Pancreas (tissue), 10 donors: ENCODE measurements around the gene NUAK1. TPM values are rescaled to one million over a fixed set of nuclear protein-coding genes. Genes with fewer than 3 reads are reported as not detected.

Source experiments
- ATAC-seq, 4 donors: fragments of 200-7000 bp; cut with Tn5 transposase; one replicate each; pipeline versions ENCODE4 v1.8.0 to v1.9.1; 2020; ENCODE audit warnings: mild to moderate bottlenecking in 4 of 4, moderate library complexity in 4 of 4
- DNase-seq, 6 donors: peaks; one replicate each; pipeline ENCODE4 v3.0.0-alpha.2; 2020
- FAIRE-seq: peaks from 2 replicates; lab custom pipeline; 2012; peaks lifted over from hg19 to GRCh38; lab: Jason Lieb, UNC
- H3K27ac ChIP-seq, 4 donors: fragments of 200-600 bp; sonication (generic); 1 replicate in 3 of 4; 2 replicates in 1 of 4; pipeline versions ENCODE4 v1.5.0 to v1.8.0; 2020
- H3K27me3 ChIP-seq, 4 donors: fragments of 200-600 bp; one replicate each; pipeline ENCODE4 v1.8.0; 2021
- H3K36me3 ChIP-seq, 3 donors: fragments of 200-600 bp; sonication (generic) in 1 of 3; one replicate each; pipeline versions ENCODE4 v1.5.0 to v1.8.0; 2020 to 2021
- H3K4me1 ChIP-seq, 3 donors: fragments of 200-600 bp; one replicate each; pipeline ENCODE4 v1.8.0; 2021
- H3K4me3 ChIP-seq, 4 donors: fragments of 200-600 bp; sonication (generic) in 2 of 4; one replicate each; pipeline versions ENCODE4 v1.5.0 to v1.8.0; 2020 to 2021
- H3K9me3 ChIP-seq, 4 donors: fragments of 200-600 bp; one replicate each; pipeline ENCODE4 v1.8.0; 2021
- WGBS, 2 donors: extraction: QIAGEN DNeasy Blood & Tissue Kit; methylation state at CpG; one replicate each; pipeline ENCODE4 v1.1.7; 2013; 5-methylcytosine and 5-hydroxymethylcytosine counted together
- intact Hi-C, 3 donors: fragments of 100-400 bp; cut with DNase I; formaldehyde crosslinking; loops; one replicate each; pipeline versions ENCODE4 v1.11.1 to v1.14.2; 2022
- polyA plus RNA-seq, 2 donors: library from polyadenylated mRNA; stranded (reverse); fragments of 200-250 nt; gene quantifications; one replicate each; pipeline ENCODE4 v1.2.3, GENCODE V29; 2013
- total RNA-seq, 6 donors: library from RNA; stranded (reverse); fragmentation: NEBNext Ultra II Directional in 4 of 6; extraction: Animal tissue kit (Norgen Biotek cat#: 25700) in 4 of 6; gene quantifications; one replicate each; pipeline versions ENCODE4 v1.2.1 to v1.2.4, GENCODE V29; 2021 to 2023
- TF ChIP-seq, protein P1 (sequence below), 4 donors: fragments of 200-600 bp; sonication (generic) in 3 of 4; IDR thresholded peaks; one replicate each; pipeline versions ENCODE4 v1.5.0 to v1.8.0; 2021; ENCODE audit warnings: antibody characterized with exemption in 4 of 4
- donor health status: healthy with polysubstance abuse.
- donor health status: DM: no; HTN: no; CAD: no; lungs with moderate emphysema.
- donor health status: DM: no; HTN: no; CAD: no.
- donor health status: control.
- donor health status: control.
- donor health status: Bipolar disorder and iron deficiency.
- donor health status: DM: yes; HTN: yes; CAD: no.
- donor health status: DM: no; HTN: no; CAD: no.
- donor health status: DM: no; HTN: no; CAD: no.
- donor health status: DM: yes; HTN: yes; CAD: no.

NUAK1 gene
- total and polyA plus RNA-seq, 8 donors: 1.6 to 6.5 (median 2.6) TPM

DNA sequence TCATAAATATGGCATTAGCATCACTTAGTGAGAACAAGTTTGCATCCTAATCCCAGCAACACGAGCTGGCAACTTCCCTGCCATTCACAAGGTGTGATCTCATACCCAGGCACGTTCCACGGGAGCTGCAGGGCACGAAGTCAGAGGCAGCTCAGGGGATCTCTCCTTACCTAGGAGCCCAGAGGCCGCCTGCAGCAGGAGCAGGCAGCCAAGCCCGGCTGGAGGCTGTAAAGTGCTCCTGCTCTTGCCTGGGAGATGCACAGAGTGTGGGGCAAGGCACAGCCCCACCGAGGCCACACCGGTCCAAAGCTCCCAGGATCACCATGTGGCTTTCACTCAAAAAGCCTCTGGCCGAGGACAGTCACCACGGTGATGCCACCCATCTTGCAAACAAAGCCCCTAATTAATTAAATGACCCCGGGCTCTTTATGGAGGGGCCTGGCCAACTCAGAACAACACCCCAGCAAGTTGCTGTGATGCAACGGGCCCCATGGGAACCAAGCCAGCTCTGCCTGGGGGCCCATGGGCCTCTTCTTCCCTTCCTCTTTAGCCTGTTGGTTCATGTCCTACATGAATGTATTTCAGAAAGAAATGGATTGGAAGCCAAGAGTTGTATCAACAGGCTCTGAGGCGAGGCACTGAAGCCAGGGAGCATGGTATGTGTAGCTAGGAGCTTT lies 26.5 kb downstream of the NUAK1 start:
- FAIRE-seq (no peak), ATAC-seq (no peak), DNase-seq (no peak)
- peaks cover 0 to 7% (median 0%) of the 10 kb centered on the region in 3 donors for H3K4me1 ChIP-seq
- TF ChIP-seq, protein P1, sequence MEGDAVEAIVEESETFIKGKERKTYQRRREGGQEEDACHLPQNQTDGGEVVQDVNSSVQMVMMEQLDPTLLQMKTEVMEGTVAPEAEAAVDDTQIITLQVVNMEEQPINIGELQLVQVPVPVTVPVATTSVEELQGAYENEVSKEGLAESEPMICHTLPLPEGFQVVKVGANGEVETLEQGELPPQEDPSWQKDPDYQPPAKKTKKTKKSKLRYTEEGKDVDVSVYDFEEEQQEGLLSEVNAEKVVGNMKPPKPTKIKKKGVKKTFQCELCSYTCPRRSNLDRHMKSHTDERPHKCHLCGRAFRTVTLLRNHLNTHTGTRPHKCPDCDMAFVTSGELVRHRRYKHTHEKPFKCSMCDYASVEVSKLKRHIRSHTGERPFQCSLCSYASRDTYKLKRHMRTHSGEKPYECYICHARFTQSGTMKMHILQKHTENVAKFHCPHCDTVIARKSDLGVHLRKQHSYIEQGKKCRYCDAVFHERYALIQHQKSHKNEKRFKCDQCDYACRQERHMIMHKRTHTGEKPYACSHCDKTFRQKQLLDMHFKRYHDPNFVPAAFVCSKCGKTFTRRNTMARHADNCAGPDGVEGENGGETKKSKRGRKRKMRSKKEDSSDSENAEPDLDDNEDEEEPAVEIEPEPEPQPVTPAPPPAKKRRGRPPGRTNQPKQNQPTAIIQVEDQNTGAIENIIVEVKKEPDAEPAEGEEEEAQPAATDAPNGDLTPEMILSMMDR (IDR thresholded peaks at IDR 0.05): no peak
- 72 to 76% methylated on average over 13 of the region's 13 CpGs for WGBS, 2 donors
- intact Hi-C loops: no loop called here
- no peak overlapping the region for H3K4me3 ChIP-seq
- no peaks in the 10 kb centered on the region for H3K36me3 ChIP-seq
- H3K9me3 ChIP-seq: no peaks in the 10 kb centered on the region
- H3K27ac ChIP-seq: no peak overlapping the region
- no peaks in the 10 kb centered on the region for H3K27me3 ChIP-seq

DNA sequence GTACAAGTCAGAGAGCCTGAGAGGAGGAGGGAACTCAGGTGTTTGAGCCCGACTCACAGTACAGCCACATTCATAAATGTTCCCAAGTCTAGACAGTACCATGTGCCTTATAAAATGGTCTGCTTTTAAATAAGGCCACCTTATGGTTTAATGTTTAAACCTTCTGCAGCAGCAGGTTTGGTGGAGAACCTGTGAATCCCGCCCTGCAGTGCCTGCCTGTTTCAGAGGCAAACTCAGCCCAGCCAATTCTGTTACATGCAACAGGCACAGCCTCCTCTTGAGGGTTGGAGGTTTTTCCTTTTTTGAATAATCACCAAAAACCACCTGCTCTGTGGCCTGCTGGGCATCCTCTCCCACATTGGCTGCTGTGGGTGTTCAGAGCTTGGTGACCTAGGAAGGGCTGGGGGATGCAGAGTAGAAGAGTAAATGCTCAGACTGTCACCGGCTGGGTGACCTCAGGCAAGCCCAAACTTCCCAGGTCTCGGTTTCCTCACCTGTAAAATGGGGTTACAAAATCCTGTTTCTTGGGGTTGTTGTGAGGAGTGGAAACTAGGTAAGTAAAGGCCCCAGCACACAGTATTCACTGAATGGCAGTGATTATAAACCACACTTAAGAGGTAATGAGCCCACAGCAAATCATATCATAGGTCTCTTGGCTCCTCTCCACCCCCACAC lies 28.0 kb downstream of the NUAK1 start:
- FAIRE-seq: no peak
- H3K9me3 ChIP-seq: no peaks in the 10 kb centered on the region
- H3K27ac ChIP-seq: no peak overlapping the region
- H3K4me3 ChIP-seq: no peak overlapping the region
- intact Hi-C loops: no loop called here
- DNase-seq: no peak
- H3K27me3 ChIP-seq: no peaks in the 10 kb centered on the region
- TF ChIP-seq, protein P1 (IDR thresholded peaks at IDR 0.05): no peak
- WGBS, 2 donors: 67 to 74% methylated on average over 4 of the region's 4 CpGs
- no peaks in the 10 kb centered on the region for H3K36me3 ChIP-seq
- peak; percentile 15 to 49 (median 33) for ATAC-seq
- peaks cover 0 to 16% (median 0%) of the 10 kb centered on the region in 3 donors for H3K4me1 ChIP-seq

DNA sequence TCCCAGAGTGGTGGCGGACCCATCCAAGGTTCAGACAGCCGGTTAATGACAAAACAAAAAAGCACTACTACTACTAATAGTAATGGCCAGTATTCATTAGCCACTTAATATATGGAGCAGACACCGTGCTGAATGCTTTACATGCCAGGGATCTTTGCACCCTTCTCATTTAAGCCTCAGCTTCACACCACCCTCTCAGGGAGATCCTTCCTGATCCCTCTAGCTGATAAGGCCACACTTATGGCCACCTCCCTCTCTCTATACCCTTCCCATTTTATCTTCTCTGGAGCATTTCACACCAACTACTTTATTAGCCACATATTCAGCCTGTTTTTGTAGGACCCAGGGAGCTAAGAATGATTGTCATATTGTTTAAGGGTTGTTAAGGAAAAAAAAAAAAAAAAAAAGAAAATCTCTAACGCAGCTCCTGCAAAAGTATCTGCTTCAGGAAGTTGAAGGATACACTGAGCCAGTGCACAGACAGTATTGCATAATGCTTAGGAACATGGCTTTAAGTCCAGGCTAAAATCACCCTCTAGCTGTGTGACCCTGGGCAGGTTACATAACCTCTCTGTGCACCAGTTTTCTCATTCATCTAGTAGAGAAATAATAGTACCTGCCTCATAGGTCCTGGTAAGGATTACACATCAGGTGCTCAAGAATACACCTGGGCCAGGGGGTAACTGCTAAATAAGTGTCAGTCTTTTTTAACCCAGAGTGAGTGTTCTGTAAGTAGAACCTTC lies 29.4 kb downstream of the NUAK1 start:
- DNase-seq (no peak), ATAC-seq (no peak), FAIRE-seq (no peak)
- 67 to 75% methylated on average over 4 of the region's 4 CpGs for WGBS, 2 donors
- Histone ChIP-seq H3K9me3 (no peaks in the 10 kb centered on the region), H3K4me1 (peaks cover 0 to 16% (median 0%) of the 10 kb centered on the region in 3 donors), H3K4me3 (no peak overlapping the region), H3K36me3 (no peaks in the 10 kb centered on the region), H3K27me3 (no peaks in the 10 kb centered on the region), H3K27ac (peak overlapping the region in 1 of 4 donors; percentile 2)
- intact Hi-C loops: no loop called here
- TF ChIP-seq, protein P1 (IDR thresholded peaks at IDR 0.05): no peak

DNA sequence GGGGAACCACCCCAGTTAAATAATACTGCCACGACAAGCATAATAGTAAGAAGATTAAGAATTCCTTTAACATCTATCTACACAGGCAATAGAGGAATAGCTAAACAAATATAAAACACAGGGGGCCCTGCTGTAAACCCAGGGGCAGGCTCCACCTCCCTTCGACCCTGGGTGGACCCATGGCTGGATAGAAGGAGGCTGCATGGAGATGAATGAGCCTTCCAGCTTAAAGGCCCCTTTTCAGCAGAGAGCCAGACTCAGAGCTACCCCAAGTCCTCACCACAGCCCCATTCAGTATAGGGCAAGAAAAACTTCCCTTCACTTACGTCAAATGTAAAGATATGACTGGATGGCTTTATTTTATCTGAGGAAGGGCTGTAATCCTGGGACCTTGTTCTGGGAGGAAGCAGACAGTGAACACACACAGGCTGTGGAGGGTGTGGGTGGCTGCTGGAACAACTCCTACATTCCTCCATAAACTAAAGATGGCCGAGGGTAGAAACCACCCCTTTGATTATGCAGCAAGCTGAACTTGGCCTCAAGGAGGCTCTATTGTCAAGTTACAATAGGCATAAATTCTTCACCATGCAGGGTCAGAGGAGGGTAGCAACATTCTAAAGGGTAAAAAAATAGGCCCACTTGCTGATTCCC lies 30.4 kb downstream of the NUAK1 start:
- H3K4me1 ChIP-seq: peaks cover 0 to 14% (median 0%) of the 10 kb centered on the region in 3 donors
- H3K36me3 ChIP-seq: no peaks in the 10 kb centered on the region
- no peaks in the 10 kb centered on the region for H3K9me3 ChIP-seq
- peak overlapping the region in 1 of 4 donors; percentile 3 for H3K27ac ChIP-seq
- ATAC-seq (peak in 1 of 4 donors; percentile 32), FAIRE-seq (no peak), DNase-seq (no peak)
- intact Hi-C loops: no loop called here
- no peaks in the 10 kb centered on the region for H3K27me3 ChIP-seq
- TF ChIP-seq, protein P1 (IDR thresholded peaks at IDR 0.05): no peak
- no peak overlapping the region for H3K4me3 ChIP-seq
- WGBS, 2 donors: 67 to 68% methylated on average over 4 of the region's 4 CpGs
